Activated T-cell treated with anti-CD3 and anti-CD28 coated beads for 24 hours (primary cell): ENCODE measurements around the gene PLA2G6.

Experiments
- DNase-seq: peaks from one replicate; pipeline ENCODE4 v3.0.0-alpha.2; 2020; ENCODE audit warnings: low read depth

Gene PLA2G6

GRCh38 chr22:38109371-38110001, 72.1 kb downstream of the PLA2G6 start:
- no peak for DNase-seq

- DNase-seq: no peak
Measured at GRCh38 chr22:38108561-38109319, 72.9 kb downstream of the PLA2G6 start.

- no peak for DNase-seq
Measured at GRCh38 chr22:38107692-38108515, 73.7 kb downstream of the PLA2G6 start.

GRCh38 chr22:38106814-38107578, 74.6 kb downstream of the PLA2G6 start:
- DNase-seq: no peak

- DNase-seq: no peak
Measured at GRCh38 chr22:38104084-38104483, 77.5 kb downstream of the PLA2G6 start.

- no peak for DNase-seq
Measured at GRCh38 chr22:38103641-38104040, 78.0 kb downstream of the PLA2G6 start.

- DNase-seq: no peak
Measured at GRCh38 chr22:38098410-38099249, 83.0 kb downstream of the PLA2G6 start.

GRCh38 chr22:38097557-38098409, 83.8 kb downstream of the PLA2G6 start:
- DNase-seq: no peak

GRCh38 chr22:38097058-38097457, 84.6 kb downstream of the PLA2G6 start:
- DNase-seq: no peak

- DNase-seq: no peak
Measured at GRCh38 chr22:38089474-38089851, 92.2 kb downstream of the PLA2G6 start.

- DNase-seq: no peak
Measured at GRCh38 chr22:38088629-38089473, 92.8 kb downstream of the PLA2G6 start.

GRCh38 chr22:38087855-38088254, 93.8 kb downstream of the PLA2G6 start:
- DNase-seq: no peak

- DNase-seq: no peak
Measured at GRCh38 chr22:38086942-38087341, 94.7 kb downstream of the PLA2G6 start.

GRCh38 chr22:38086001-38086845, 95.4 kb downstream of the PLA2G6 start:
- DNase-seq: no peak

- DNase-seq: no peak
Measured at GRCh38 chr22:38085501-38085900, 96.1 kb downstream of the PLA2G6 start.

- DNase-seq: no peak
Measured at GRCh38 chr22:38085056-38085455, 96.6 kb downstream of the PLA2G6 start.

- no peak for DNase-seq
Measured at GRCh38 chr22:38083931-38084631, 97.5 kb downstream of the PLA2G6 start, which contains the start of gene SLC16A8. SLC16A8 (minus strand) TSS chr22:38084184; CDS start chr22:38082873, 1,311 bp downstream.
